HCT116 (cell line): ENCODE results near the gene MYLIP. TPM values are rescaled to one million over a fixed set of nuclear protein-coding genes. Genes with fewer than 3 reads are reported as not detected.

Experiments
- ATAC-seq: fragments of 200-7000 bp; cut with Tn5 transposase; 2 replicates; pipeline ENCODE4 v1.9.1; 2020; ENCODE audit warnings: mild to moderate bottlenecking, moderate library complexity
- BruUV-seq: library from RNA; stranded (reverse); fragments of 400-500 nt; replicated peaks from 2 replicates; lab custom pipeline; 2021; lab: Mats Ljungman, UMichigan
- CTCF ChIA-PET: fragments of 300-600 bp; sonication (Branson Sonifier 250); formaldehyde crosslinking; loops from one replicate; lab custom pipeline; 2021; ENCODE audit warnings: antibody characterized with exemption; lab: Charles Lee
- POLR2A ChIA-PET: fragments of 300-600, 350-600 bp; sonication (Branson Sonifier 250); formaldehyde crosslinking; loops from one replicate; lab custom pipeline; 2021; ENCODE audit warnings: antibody characterized with exemption; lab: Charles Lee
- RAD21 ChIA-PET, 2 experiments: fragments of 300-600 bp; sonication (Branson Sonifier 250); formaldehyde crosslinking; loops; one replicate each; lab custom pipeline; 2023; ENCODE audit warnings: low total read pairs in 2 of 2; ENCODE audit not compliant: uncharacterized antibody in 2 of 2, unreplicated experiment in 2 of 2, low non-redundant PET in 1 of 2; lab: Charles Lee
- DNase-seq: peaks from one replicate; pipeline ENCODE4 v3.0.0-alpha.2; 2010; ENCODE audit warnings: low read depth, low spot score
- H2AFZ ChIP-seq: fragments of 200-600 bp; shearing (Covaris generic), sonication (generic); 2 replicates; pipeline ENCODE4 v1.6.1; 2017; ENCODE audit warnings: low read depth, mixed run types, mixed read lengths, antibody characterized with exemption, low read length; ENCODE audit not compliant: poor library complexity, severe bottlenecking
- H3K27ac ChIP-seq: 2 replicates; pipeline ENCODE4 v1.5.1; 2012; ENCODE audit warnings: low read depth, low read length
- H3K27me3 ChIP-seq: fragments of 200-600 bp; sonication (generic); 2 replicates; pipeline ENCODE4 v1.6.1; 2016; ENCODE audit warnings: mixed run types, low read length, mixed read lengths; ENCODE audit not compliant: insufficient read depth
- H3K36me3 ChIP-seq, 2 experiments: fragments of 200-500 bp in 1 of 2; fragments of 200-600 bp in 1 of 2; sonication (Bioruptor generic) in 1 of 2; sonication (generic) in 1 of 2; 2 replicates each; pipeline versions ENCODE4 v1.5.1 to v1.6.1; 2014 to 2016; ENCODE audit warnings: low read length in 2 of 2, inconsistent platforms in 1 of 2, mixed read lengths in 1 of 2, mixed run types in 1 of 2; ENCODE audit not compliant: insufficient read depth in 2 of 2, control insufficient read depth in 1 of 2
- H3K4me1 ChIP-seq, 2 experiments: fragments of 200-600 bp in 1 of 2; sonication (generic) in 1 of 2; 2 replicates each; pipeline versions ENCODE4 v1.5.1 to v1.6.1; 2012 to 2017; ENCODE audit warnings: low read length in 2 of 2, inconsistent platforms in 1 of 2, mild to moderate bottlenecking in 1 of 2, mixed read lengths in 1 of 2, mixed run types in 1 of 2, moderate library complexity in 1 of 2; ENCODE audit not compliant: insufficient read depth in 2 of 2, control insufficient read depth in 1 of 2
- H3K4me2 ChIP-seq: fragments of 200-600 bp; sonication (generic); 2 replicates; pipeline ENCODE4 v1.6.1; 2017; ENCODE audit warnings: mixed run types, low read length, mixed read lengths
- H3K4me3 ChIP-seq, 2 experiments: fragments of 200-600 bp in 1 of 2; sonication (generic) in 1 of 2; replicated peaks in 1 of 2; 2 replicates each; pipeline ENCODE4 v1.5.1; 2011 to 2016; ENCODE audit warnings: low read length in 2 of 2, control low read depth in 1 of 2, low read depth in 1 of 2, mild to moderate bottlenecking in 1 of 2, mixed read lengths in 1 of 2, mixed run types in 1 of 2
- H3K79me2 ChIP-seq: fragments of 200-600 bp; sonication (generic); 2 replicates; pipeline ENCODE4 v1.6.1; 2017; ENCODE audit warnings: mild to moderate bottlenecking, mixed run types, low read length, moderate library complexity, mixed read lengths; ENCODE audit not compliant: insufficient read depth
- H3K9ac ChIP-seq: fragments of 200-600 bp; sonication (generic); 2 replicates; pipeline ENCODE4 v1.6.1; 2016; ENCODE audit warnings: low read length, mixed read lengths
- H3K9me2 ChIP-seq: fragments of 200-600 bp; sonication (generic), shearing (Covaris generic); 2 replicates; pipeline ENCODE4 v1.6.1; 2017; ENCODE audit warnings: mixed run types, mild to moderate bottlenecking, moderate library complexity; ENCODE audit not compliant: insufficient read depth
- H3K9me3 ChIP-seq, 2 experiments: fragments of 200-500 bp in 1 of 2; fragments of 200-600 bp in 1 of 2; sonication (Bioruptor generic) in 1 of 2; sonication (generic) in 1 of 2; 2 replicates each; pipeline ENCODE4 v1.6.1; 2014 to 2017; ENCODE audit warnings: low read length in 2 of 2, mixed read lengths in 2 of 2, inconsistent platforms in 1 of 2, low read depth in 1 of 2, mild to moderate bottlenecking in 1 of 2, mixed run types in 1 of 2, moderate library complexity in 1 of 2; ENCODE audit not compliant: control insufficient read depth in 1 of 2, insufficient read depth in 1 of 2
- H4K20me1 ChIP-seq: fragments of 200-600 bp; sonication (generic), shearing (Covaris generic); 2 replicates; pipeline ENCODE4 v1.6.1; 2017; ENCODE audit warnings: mixed run types, mild to moderate bottlenecking, moderate library complexity; ENCODE audit not compliant: insufficient read depth
- ATF3 ChIP-seq: IDR thresholded peaks from 2 replicates; pipeline ENCODE4 v1.6.1; 2012
- CEBPB ChIP-seq: IDR thresholded peaks from 2 replicates; pipeline ENCODE4 v1.6.1; 2012; ENCODE audit warnings: low read depth
- EGR1 ChIP-seq: IDR thresholded peaks from 2 replicates; pipeline ENCODE4 v1.6.1; 2012; ENCODE audit warnings: low read depth
- EZH2 ChIP-seq: fragments of 200-600 bp; sonication (generic); IDR thresholded peaks from 2 replicates; pipeline ENCODE4 v1.6.1; 2017; ENCODE audit warnings: antibody characterized with exemption, mixed run types
- EZH2phosphoT487 ChIP-seq: fragments of 200-600 bp; IDR thresholded peaks from 2 replicates; pipeline ENCODE4 v1.6.1; 2018; ENCODE audit warnings: antibody characterized with exemption, borderline replicate concordance
- FOSL1 ChIP-seq: IDR thresholded peaks from 2 replicates; pipeline ENCODE4 v1.6.1; 2012; ENCODE audit warnings: low read depth
- JUND ChIP-seq: IDR thresholded peaks from 2 replicates; pipeline ENCODE4 v1.6.1; 2012
- MAX ChIP-seq: IDR thresholded peaks from 2 replicates; pipeline ENCODE4 v1.6.1; 2012
- POLR2A ChIP-seq: IDR thresholded peaks from 2 replicates; pipeline ENCODE4 v1.7.0; 2011; ENCODE audit warnings: borderline replicate concordance; ENCODE audit not compliant: insufficient read depth, insufficient read length; ENCODE audit errors: extremely low read depth
- POLR2AphosphoS5 ChIP-seq: IDR thresholded peaks from 2 replicates; pipeline ENCODE4 v1.6.1; 2011; ENCODE audit warnings: mild to moderate bottlenecking, low read depth, low read length, moderate library complexity
- RAD21 ChIP-seq: IDR thresholded peaks from 2 replicates; pipeline ENCODE4 v1.6.1; 2012; ENCODE audit warnings: low read depth, mild to moderate bottlenecking
- SIN3A ChIP-seq: IDR thresholded peaks from 2 replicates; pipeline ENCODE4 v1.6.1; 2012; ENCODE audit warnings: low read depth
- SP1 ChIP-seq: IDR thresholded peaks from 2 replicates; pipeline ENCODE4 v1.6.1; 2012; ENCODE audit warnings: low read depth
- SRF ChIP-seq: IDR thresholded peaks from 2 replicates; pipeline ENCODE4 v1.6.1; 2012; ENCODE audit warnings: low read depth
- TCF7L2 ChIP-seq: IDR thresholded peaks from 2 replicates; pipeline ENCODE4 v1.7.0; 2011; ENCODE audit warnings: borderline replicate concordance, inconsistent platforms; ENCODE audit not compliant: insufficient read depth, insufficient read length; ENCODE audit errors: extremely low read depth
- YY1 ChIP-seq: IDR thresholded peaks from 2 replicates; pipeline ENCODE4 v1.6.1; 2011; ENCODE audit warnings: low read length, low read depth, moderate library complexity, mild to moderate bottlenecking; ENCODE audit not compliant: insufficient replicate concordance; ENCODE audit errors: extremely low read depth
- ZBTB33 ChIP-seq: IDR thresholded peaks from 2 replicates; pipeline ENCODE4 v1.6.1; 2011; ENCODE audit warnings: mild to moderate bottlenecking, low read length, moderate library complexity; ENCODE audit not compliant: insufficient replicate concordance; ENCODE audit errors: extremely low read depth
- ZFX ChIP-seq: fragments of 450-650 bp; IDR thresholded peaks from 2 replicates; pipeline ENCODE4 v1.6.1; 2017
- ZNF274 ChIP-seq: fragments of 200-500 bp; sonication (Bioruptor generic); IDR thresholded peaks from 2 replicates; pipeline ENCODE4 v1.6.1; 2014; ENCODE audit warnings: mild to moderate bottlenecking, low read depth, low read length, inconsistent platforms
- intact Hi-C: fragments of 100-400 bp; cut with micrococcal nuclease; formaldehyde crosslinking; loops from 2 replicates; pipeline ENCODE4 v1.10.0; 2022
- total RNA-seq: library from RNA; stranded (reverse); gene quantifications from one replicate; pipeline ENCODE4 v1.2.1, GENCODE V29; 2021; ENCODE audit not compliant: unreplicated experiment

MYLIP gene
- total RNA-seq, 1 experiment from 2014 or later: 10.6 TPM

- ChIA-PET CTCF (no interaction called here), POLR2A (no interaction called here), RAD21 (no interaction called here)
- DNase-seq (no peak), ATAC-seq (no peak)
- Histone ChIP-seq H4K20me1 (no peaks in the 10 kb centered on the region), H3K79me2 (no peaks in the 10 kb centered on the region), H3K4me3 (no peak overlapping the region), H3K4me2 (no peak overlapping the region), H2AFZ (no peak overlapping the region), H3K9me2 (no peaks in the 10 kb centered on the region), H3K9me3 (no peaks in the 10 kb centered on the region), H3K36me3 (no peaks in the 10 kb centered on the region), H3K9ac (no peak overlapping the region), H3K4me1 (no peaks in the 10 kb centered on the region), H3K27ac (no peak overlapping the region), H3K27me3 (no peaks in the 10 kb centered on the region)
- intact Hi-C loops: no loop called here
- no peak for TF ChIP-seq ZNF274
- no peak for TF ChIP-seq EZH2phosphoT487
- no peak for TF ChIP-seq SIN3A
- TF ChIP-seq TCF7L2: no peak
- no peak for TF ChIP-seq SP1
- TF ChIP-seq JUND: no peak
- no peak for TF ChIP-seq EGR1
- no peak for TF ChIP-seq RAD21
- TF ChIP-seq SRF: no peak
- no peak for TF ChIP-seq POLR2A
- TF ChIP-seq EZH2: no peak
- TF ChIP-seq POLR2AphosphoS5: no peak
- no TSS peak for BruUV-seq
These were observed 41.9 kb upstream of the MYLIP start for GRCh38 chr6:16086965-16087364.

- no peak overlapping the region for H3K9ac ChIP-seq
- H3K27me3 ChIP-seq: no peaks in the 10 kb centered on the region
- H3K27ac ChIP-seq: no peak overlapping the region
- no peaks in the 10 kb centered on the region for H3K36me3 ChIP-seq
- BruUV-seq: no TSS peak
- no peaks in the 10 kb centered on the region for H3K9me3 ChIP-seq
- no peak overlapping the region for H2AFZ ChIP-seq
- H3K79me2 ChIP-seq: no peaks in the 10 kb centered on the region
- POLR2A ChIA-PET: no interaction called here
- no peak overlapping the region for H3K4me2 ChIP-seq
- RAD21 ChIA-PET: no interaction called here
- no peaks in the 10 kb centered on the region for H3K9me2 ChIP-seq
- H3K4me3 ChIP-seq: no peak overlapping the region
- no peaks in the 10 kb centered on the region for H4K20me1 ChIP-seq
- DNase-seq: no peak
- intact Hi-C loops: no loop called here
- no peak for ATAC-seq
- H3K4me1 ChIP-seq: no peaks in the 10 kb centered on the region
- CTCF ChIA-PET: no interaction called here
- no peak for TF ChIP-seq MAX
- no peak for TF ChIP-seq JUND
- TF ChIP-seq ZNF274: no peak
- TF ChIP-seq ZFX: no peak
- no peak for TF ChIP-seq SIN3A
- no peak for TF ChIP-seq CEBPB
- TF ChIP-seq ATF3: no peak
- no peak for TF ChIP-seq SP1
- TF ChIP-seq ZBTB33: no peak
- TF ChIP-seq YY1: no peak
- TF ChIP-seq FOSL1: no peak
These were observed 41.5 kb upstream of the MYLIP start for GRCh38 chr6:16087386-16087785.
